H9 (cell line): ENCODE measurements around the gene MYCBP2. TPM values are rescaled to one million over a fixed set of nuclear protein-coding genes. Genes with fewer than 3 reads are reported as not detected.

Experiments used
- DNase-seq: peaks from one replicate; pipeline ENCODE4 v3.0.0-alpha.2; 2017
- H2AFZ ChIP-seq: one replicate; pipeline ENCODE4 v1.6.1; 2013; ENCODE audit warnings: mild to moderate bottlenecking, low read length, control low read depth, moderate library complexity
- H2AK5ac ChIP-seq: 2 replicates; pipeline ENCODE4 v1.6.1; 2013; ENCODE audit warnings: low read length, control low read depth, mixed read lengths; ENCODE audit not compliant: insufficient read length
- H2BK120ac ChIP-seq: one replicate; pipeline ENCODE4 v1.6.1; 2013; ENCODE audit warnings: low read depth, mild to moderate bottlenecking, low read length, control low read depth, inconsistent platforms; ENCODE audit not compliant: poor library complexity, severe bottlenecking
- H2BK12ac ChIP-seq: 2 replicates; pipeline ENCODE4 v1.6.1; 2013; ENCODE audit warnings: low read length, control low read depth, mixed read lengths, low read depth; ENCODE audit not compliant: insufficient read length
- H2BK15ac ChIP-seq: 2 replicates; pipeline ENCODE4 v1.6.1; 2013; ENCODE audit warnings: low read depth, low read length, control low read depth
- H2BK20ac ChIP-seq: one replicate; pipeline ENCODE4 v1.6.1; 2013; ENCODE audit warnings: low read depth, mild to moderate bottlenecking, low read length, control low read depth, inconsistent platforms; ENCODE audit not compliant: poor library complexity, severe bottlenecking
- H2BK5ac ChIP-seq: 2 replicates; pipeline ENCODE4 v1.6.1; 2013; ENCODE audit warnings: low read length, control low read depth, mixed read lengths; ENCODE audit not compliant: insufficient read length
- H3K14ac ChIP-seq: 2 replicates; pipeline ENCODE4 v1.6.1; 2013; ENCODE audit warnings: low read length, control low read depth; ENCODE audit not compliant: insufficient read depth
- H3K18ac ChIP-seq: 2 replicates; pipeline ENCODE4 v1.6.1; 2013; ENCODE audit warnings: low read depth, mild to moderate bottlenecking, mixed read lengths, low read length, control low read depth; ENCODE audit not compliant: insufficient read length
- H3K23ac ChIP-seq: 2 replicates; pipeline ENCODE4 v1.6.1; 2013; ENCODE audit warnings: low read length, control low read depth, mixed read lengths, low read depth; ENCODE audit not compliant: insufficient read length
- H3K23me2 ChIP-seq: 2 replicates; pipeline ENCODE4 v1.6.1; 2013; ENCODE audit warnings: low read depth, mild to moderate bottlenecking, mixed read lengths, low read length, control low read depth; ENCODE audit not compliant: insufficient read length, poor library complexity, severe bottlenecking
- H3K27ac ChIP-seq: 2 replicates; pipeline ENCODE4 v1.5.1; 2013; ENCODE audit warnings: low read length, control low read depth, mixed read lengths, low read depth; ENCODE audit not compliant: insufficient read length
- H3K27me3 ChIP-seq: 2 replicates; pipeline ENCODE4 v1.6.1; 2013; ENCODE audit warnings: low read length, control low read depth, inconsistent platforms; ENCODE audit not compliant: insufficient read depth
- H3K4ac ChIP-seq: 2 replicates; pipeline ENCODE4 v1.6.1; 2013; ENCODE audit warnings: low read depth, mild to moderate bottlenecking, control low read depth, inconsistent platforms, low read length, moderate library complexity
- H3K4me1 ChIP-seq: 2 replicates; pipeline ENCODE4 v1.6.1; 2013; ENCODE audit warnings: low read length, control low read depth, inconsistent platforms; ENCODE audit not compliant: insufficient read depth
- H3K4me2 ChIP-seq: 2 replicates; pipeline ENCODE4 v1.6.1; 2013; ENCODE audit warnings: low read length, control low read depth, mixed read lengths; ENCODE audit not compliant: insufficient read length, insufficient read depth
- H3K56ac ChIP-seq: 2 replicates; pipeline ENCODE4 v1.6.1; 2013; ENCODE audit warnings: low read depth, mild to moderate bottlenecking, mixed read lengths, low read length, control low read depth; ENCODE audit not compliant: insufficient read length
- H3K79me1 ChIP-seq: 2 replicates; pipeline ENCODE4 v1.6.1; 2013; ENCODE audit warnings: low read depth, mild to moderate bottlenecking, moderate library complexity, low read length, control low read depth, inconsistent platforms; ENCODE audit not compliant: insufficient read depth, poor library complexity, severe bottlenecking
- H3K79me2 ChIP-seq: 2 replicates; pipeline ENCODE4 v1.6.1; 2013; ENCODE audit warnings: low read length, control low read depth, inconsistent platforms; ENCODE audit not compliant: insufficient read depth
- H3K9ac ChIP-seq: 2 replicates; pipeline ENCODE4 v1.6.1; 2013; ENCODE audit warnings: low read length, control low read depth, mixed read lengths; ENCODE audit not compliant: insufficient read length; ENCODE audit errors: extremely low read depth
- H3K9me3 ChIP-seq: one replicate; pipeline ENCODE4 v1.6.1; 2013; ENCODE audit warnings: low read depth, low read length, inconsistent platforms; ENCODE audit not compliant: control insufficient read depth
- H3T11ph ChIP-seq: one replicate; pipeline ENCODE4 v1.6.1; 2013; ENCODE audit warnings: mild to moderate bottlenecking, low read length, control low read depth, inconsistent platforms
- H4K20me1 ChIP-seq: one replicate; pipeline ENCODE4 v1.6.1; 2013; ENCODE audit not compliant: control insufficient read depth, insufficient read length, insufficient read depth
- H4K5ac ChIP-seq: 2 replicates; pipeline ENCODE4 v1.6.1; 2013; ENCODE audit warnings: low read depth, mild to moderate bottlenecking, mixed read lengths, low read length, control low read depth; ENCODE audit not compliant: insufficient read length
- H4K8ac ChIP-seq: replicated peaks from 2 replicates; pipeline ENCODE4 v1.6.1; 2013; ENCODE audit warnings: low read length, control low read depth, mixed read lengths, low read depth; ENCODE audit not compliant: insufficient read length
- H4K91ac ChIP-seq: 2 replicates; pipeline ENCODE4 v1.6.1; 2013; ENCODE audit warnings: low read depth, mild to moderate bottlenecking, moderate library complexity, mixed read lengths, low read length, control low read depth; ENCODE audit not compliant: insufficient read length
- H3K27ac Mint-ChIP-seq, 3 experiments: 2 replicates in 2 of 3; 3 replicates in 1 of 3; pipeline ENCODE4 v1.8.0; 2020 to 2021; ENCODE audit warnings: mixed read lengths in 3 of 3, mild to moderate bottlenecking in 1 of 3, moderate library complexity in 1 of 3
- H3K27me3 Mint-ChIP-seq: 2 replicates; pipeline ENCODE4 v1.8.0; 2021; ENCODE audit warnings: low read depth, mild to moderate bottlenecking, moderate library complexity, mixed read lengths
- H3K36me3 Mint-ChIP-seq, 3 experiments: 2 replicates in 2 of 3; 3 replicates in 1 of 3; pipeline ENCODE4 v1.8.0; 2020 to 2021; ENCODE audit warnings: low read depth in 3 of 3, mixed read lengths in 3 of 3; ENCODE audit not compliant: insufficient read depth in 1 of 3
- H3K4me1 Mint-ChIP-seq, 2 experiments: 2 replicates each; pipeline ENCODE4 v1.8.0; 2020; ENCODE audit warnings: mixed read lengths in 2 of 2
- H3K4me3 Mint-ChIP-seq, 2 experiments: 2 replicates in 1 of 2; 3 replicates in 1 of 2; pipeline ENCODE4 v1.8.0; 2020 to 2021; ENCODE audit warnings: mild to moderate bottlenecking in 2 of 2, mixed read lengths in 2 of 2, moderate library complexity in 1 of 2
- H3K9me3 Mint-ChIP-seq, 2 experiments: 2 replicates in 1 of 2; 3 replicates in 1 of 2; pipeline ENCODE4 v1.8.0; 2020; ENCODE audit warnings: mild to moderate bottlenecking in 2 of 2, mixed read lengths in 2 of 2, moderate library complexity in 1 of 2
- total RNA-seq: library from RNA; stranded (reverse); gene quantifications from 2 replicates; pipeline ENCODE4 v1.2.1, GENCODE V29; 2021
- TF ChIP-seq, protein P1 (sequence below): fragments of 200-600 bp; sonication (generic); conservative IDR thresholded peaks from 3 replicates; pipeline ENCODE4 v1.8.0; 2021; ENCODE audit warnings: antibody characterized with exemption, mild to moderate bottlenecking

The MYCBP2 gene
- total RNA-seq, 1 experiment from 2014 or later: 32.0 TPM

DNA sequence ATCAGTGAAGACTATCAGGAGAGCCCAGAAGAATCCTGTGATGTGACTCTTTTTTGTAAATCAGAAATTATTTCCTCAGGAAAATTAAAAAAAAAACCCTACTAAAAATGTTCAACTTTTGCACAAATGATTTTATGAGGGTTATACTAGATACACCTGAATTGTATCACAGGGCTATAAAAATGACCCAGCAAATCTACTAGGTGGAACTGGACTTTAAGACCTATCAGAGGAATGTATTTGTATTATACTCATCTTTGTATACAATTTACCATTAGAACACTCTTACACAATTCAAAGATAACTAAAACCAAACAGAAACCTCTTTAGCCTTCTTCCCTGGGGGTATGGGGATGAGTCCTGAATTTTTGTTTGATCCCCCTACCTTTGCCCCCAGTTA is 307.1 kb downstream of the MYCBP2 start:
- H3K56ac ChIP-seq: no peak overlapping the region
- peaks cover 7 to 31% (median 30%) of the 10 kb centered on the region in 3 experiments; a peak in 6 of 7 replicates for H3K36me3 Mint-ChIP-seq
- no peaks in the 10 kb centered on the region for H3K27me3 Mint-ChIP-seq
- H3K4me3 Mint-ChIP-seq: no peak overlapping the region
- H2BK20ac ChIP-seq: no peak overlapping the region
- H2AFZ ChIP-seq: no peak overlapping the region
- no peaks in the 10 kb centered on the region for H3K9me3 ChIP-seq
- no peak overlapping the region for H2AK5ac ChIP-seq
- no peak overlapping the region for H3K23ac ChIP-seq
- no peak overlapping the region for H2BK5ac ChIP-seq
- H3K9ac ChIP-seq: no peak overlapping the region
- H3K27me3 ChIP-seq: no peaks in the 10 kb centered on the region
- H3K23me2 ChIP-seq: no peaks in the 10 kb centered on the region
- DNase-seq: no peak
- H3K27ac Mint-ChIP-seq: no peak overlapping the region
- H2BK120ac ChIP-seq: no peak overlapping the region
- no peak overlapping the region for H3K4me2 ChIP-seq
- no peak overlapping the region for H3K18ac ChIP-seq
- H2BK15ac ChIP-seq: no peak overlapping the region
- no peaks in the 10 kb centered on the region for H3K4me1 ChIP-seq
- no peaks in the 10 kb centered on the region for H4K20me1 ChIP-seq
- H4K91ac ChIP-seq: no peak overlapping the region
- no peak overlapping the region for H3K14ac ChIP-seq
- peaks cover 6% of the 10 kb centered on the region for H3K79me1 ChIP-seq
- no peak overlapping the region for H3K4ac ChIP-seq
- TF ChIP-seq, protein P1, sequence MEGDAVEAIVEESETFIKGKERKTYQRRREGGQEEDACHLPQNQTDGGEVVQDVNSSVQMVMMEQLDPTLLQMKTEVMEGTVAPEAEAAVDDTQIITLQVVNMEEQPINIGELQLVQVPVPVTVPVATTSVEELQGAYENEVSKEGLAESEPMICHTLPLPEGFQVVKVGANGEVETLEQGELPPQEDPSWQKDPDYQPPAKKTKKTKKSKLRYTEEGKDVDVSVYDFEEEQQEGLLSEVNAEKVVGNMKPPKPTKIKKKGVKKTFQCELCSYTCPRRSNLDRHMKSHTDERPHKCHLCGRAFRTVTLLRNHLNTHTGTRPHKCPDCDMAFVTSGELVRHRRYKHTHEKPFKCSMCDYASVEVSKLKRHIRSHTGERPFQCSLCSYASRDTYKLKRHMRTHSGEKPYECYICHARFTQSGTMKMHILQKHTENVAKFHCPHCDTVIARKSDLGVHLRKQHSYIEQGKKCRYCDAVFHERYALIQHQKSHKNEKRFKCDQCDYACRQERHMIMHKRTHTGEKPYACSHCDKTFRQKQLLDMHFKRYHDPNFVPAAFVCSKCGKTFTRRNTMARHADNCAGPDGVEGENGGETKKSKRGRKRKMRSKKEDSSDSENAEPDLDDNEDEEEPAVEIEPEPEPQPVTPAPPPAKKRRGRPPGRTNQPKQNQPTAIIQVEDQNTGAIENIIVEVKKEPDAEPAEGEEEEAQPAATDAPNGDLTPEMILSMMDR: no peak
- no peaks in the 10 kb centered on the region; the same call in 1 of the 2 replicates for H3K79me2 ChIP-seq
- no peak overlapping the region for H3K27ac ChIP-seq
- H3K4me1 Mint-ChIP-seq: peaks cover 7 to 12% of the 10 kb centered on the region in 2 experiments
- H3K9me3 Mint-ChIP-seq: no peaks in the 10 kb centered on the region
- no peak overlapping the region for H3T11ph ChIP-seq
- no peak overlapping the region for H4K5ac ChIP-seq
- no peak overlapping the region for H4K8ac ChIP-seq
- H2BK12ac ChIP-seq: no peak overlapping the region
